ENCODE results near the gene SLCO4A1. TPM values are rescaled to one million over a fixed set of nuclear protein-coding genes. Genes with fewer than 3 reads are reported as not detected.

The SLCO4A1 gene
- total and polyA plus RNA-seq, 9 of the 15 experiments (the other 6 are each of a cell fraction or from before 2014, with no cell fraction given) = 1.6 to 21.9 (median 12.8) TPM

DNA sequence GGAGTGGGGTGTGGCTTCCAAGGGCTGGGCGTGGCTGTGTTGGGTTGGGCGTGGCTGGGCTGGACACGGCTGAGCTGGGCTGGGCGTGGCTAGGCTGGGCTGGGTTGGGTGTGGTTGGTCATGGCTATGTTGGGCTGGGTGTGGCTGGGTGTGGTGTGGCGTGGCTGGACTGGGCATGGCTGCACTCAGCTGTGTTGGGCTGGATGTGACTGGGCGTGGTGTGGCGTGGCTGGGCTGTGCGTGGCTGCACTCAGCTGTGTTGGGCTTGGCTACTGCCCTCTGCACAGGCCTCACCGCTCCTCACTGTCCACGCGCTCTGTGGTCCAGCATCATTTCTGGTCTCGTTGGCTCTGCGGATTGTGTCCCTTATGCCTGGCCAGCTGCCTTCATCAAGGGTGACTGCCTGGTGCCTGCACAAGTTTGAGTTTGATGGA lies 43.5 kb upstream of the SLCO4A1 start (continued):
- TF ChIP-seq NR1H2 (CRISPR knock-in tag; IDR thresholded peaks at IDR 0.05) = no peak; the same call in 1 of the 2 replicates
- TF ChIP-seq, protein P1, sequence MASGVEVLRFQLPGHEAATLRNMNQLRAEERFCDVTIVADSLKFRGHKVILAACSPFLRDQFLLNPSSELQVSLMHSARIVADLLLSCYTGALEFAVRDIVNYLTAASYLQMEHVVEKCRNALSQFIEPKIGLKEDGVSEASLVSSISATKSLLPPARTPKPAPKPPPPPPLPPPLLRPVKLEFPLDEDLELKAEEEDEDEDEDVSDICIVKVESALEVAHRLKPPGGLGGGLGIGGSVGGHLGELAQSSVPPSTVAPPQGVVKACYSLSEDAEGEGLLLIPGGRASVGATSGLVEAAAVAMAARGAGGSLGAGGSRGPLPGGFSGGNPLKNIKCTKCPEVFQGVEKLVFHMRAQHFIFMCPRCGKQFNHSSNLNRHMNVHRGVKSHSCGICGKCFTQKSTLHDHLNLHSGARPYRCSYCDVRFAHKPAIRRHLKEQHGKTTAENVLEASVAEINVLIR (CRISPR knock-in tag; IDR thresholded peaks at IDR 0.05) = no peak
- no peak for TF ChIP-seq RBM17 (IDR thresholded peaks at IDR 0.05; ENCODE audit: borderline replicate concordance, low read depth, low read length)
- TF ChIP-seq, protein P2, sequence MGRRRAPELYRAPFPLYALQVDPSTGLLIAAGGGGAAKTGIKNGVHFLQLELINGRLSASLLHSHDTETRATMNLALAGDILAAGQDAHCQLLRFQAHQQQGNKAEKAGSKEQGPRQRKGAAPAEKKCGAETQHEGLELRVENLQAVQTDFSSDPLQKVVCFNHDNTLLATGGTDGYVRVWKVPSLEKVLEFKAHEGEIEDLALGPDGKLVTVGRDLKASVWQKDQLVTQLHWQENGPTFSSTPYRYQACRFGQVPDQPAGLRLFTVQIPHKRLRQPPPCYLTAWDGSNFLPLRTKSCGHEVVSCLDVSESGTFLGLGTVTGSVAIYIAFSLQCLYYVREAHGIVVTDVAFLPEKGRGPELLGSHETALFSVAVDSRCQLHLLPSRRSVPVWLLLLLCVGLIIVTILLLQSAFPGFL (CRISPR knock-in tag; IDR thresholded peaks at IDR 0.05) = no peak
- TF ChIP-seq GATAD2A (IDR thresholded peaks at IDR 0.05) = no peak
- TF ChIP-seq, protein P3, sequence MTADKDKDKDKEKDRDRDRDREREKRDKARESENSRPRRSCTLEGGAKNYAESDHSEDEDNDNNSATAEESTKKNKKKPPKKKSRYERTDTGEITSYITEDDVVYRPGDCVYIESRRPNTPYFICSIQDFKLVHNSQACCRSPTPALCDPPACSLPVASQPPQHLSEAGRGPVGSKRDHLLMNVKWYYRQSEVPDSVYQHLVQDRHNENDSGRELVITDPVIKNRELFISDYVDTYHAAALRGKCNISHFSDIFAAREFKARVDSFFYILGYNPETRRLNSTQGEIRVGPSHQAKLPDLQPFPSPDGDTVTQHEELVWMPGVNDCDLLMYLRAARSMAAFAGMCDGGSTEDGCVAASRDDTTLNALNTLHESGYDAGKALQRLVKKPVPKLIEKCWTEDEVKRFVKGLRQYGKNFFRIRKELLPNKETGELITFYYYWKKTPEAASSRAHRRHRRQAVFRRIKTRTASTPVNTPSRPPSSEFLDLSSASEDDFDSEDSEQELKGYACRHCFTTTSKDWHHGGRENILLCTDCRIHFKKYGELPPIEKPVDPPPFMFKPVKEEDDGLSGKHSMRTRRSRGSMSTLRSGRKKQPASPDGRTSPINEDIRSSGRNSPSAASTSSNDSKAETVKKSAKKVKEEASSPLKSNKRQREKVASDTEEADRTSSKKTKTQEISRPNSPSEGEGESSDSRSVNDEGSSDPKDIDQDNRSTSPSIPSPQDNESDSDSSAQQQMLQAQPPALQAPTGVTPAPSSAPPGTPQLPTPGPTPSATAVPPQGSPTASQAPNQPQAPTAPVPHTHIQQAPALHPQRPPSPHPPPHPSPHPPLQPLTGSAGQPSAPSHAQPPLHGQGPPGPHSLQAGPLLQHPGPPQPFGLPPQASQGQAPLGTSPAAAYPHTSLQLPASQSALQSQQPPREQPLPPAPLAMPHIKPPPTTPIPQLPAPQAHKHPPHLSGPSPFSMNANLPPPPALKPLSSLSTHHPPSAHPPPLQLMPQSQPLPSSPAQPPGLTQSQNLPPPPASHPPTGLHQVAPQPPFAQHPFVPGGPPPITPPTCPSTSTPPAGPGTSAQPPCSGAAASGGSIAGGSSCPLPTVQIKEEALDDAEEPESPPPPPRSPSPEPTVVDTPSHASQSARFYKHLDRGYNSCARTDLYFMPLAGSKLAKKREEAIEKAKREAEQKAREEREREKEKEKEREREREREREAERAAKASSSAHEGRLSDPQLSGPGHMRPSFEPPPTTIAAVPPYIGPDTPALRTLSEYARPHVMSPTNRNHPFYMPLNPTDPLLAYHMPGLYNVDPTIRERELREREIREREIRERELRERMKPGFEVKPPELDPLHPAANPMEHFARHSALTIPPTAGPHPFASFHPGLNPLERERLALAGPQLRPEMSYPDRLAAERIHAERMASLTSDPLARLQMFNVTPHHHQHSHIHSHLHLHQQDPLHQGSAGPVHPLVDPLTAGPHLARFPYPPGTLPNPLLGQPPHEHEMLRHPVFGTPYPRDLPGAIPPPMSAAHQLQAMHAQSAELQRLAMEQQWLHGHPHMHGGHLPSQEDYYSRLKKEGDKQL (CRISPR knock-in tag; IDR thresholded peaks at IDR 0.05; ENCODE audit: borderline replicate concordance) = no peak
- TF ChIP-seq ZFP36 (IDR thresholded peaks at IDR 0.05; ENCODE audit: low read depth, low read length, partially characterized antibody) = no peak
- TF ChIP-seq ZNF507 (tag; conservative IDR thresholded peaks at IDR 0.05) = no peak
- TF ChIP-seq RFX1 (IDR thresholded peaks at IDR 0.05) = no peak
- TF ChIP-seq TAF9B (IDR thresholded peaks at IDR 0.05; ENCODE audit: partially characterized antibody) = peak; percentile 88
- TF ChIP-seq PYGO2 (tag; IDR thresholded peaks at IDR 0.05) = no peak
- no peak for TF ChIP-seq RHOXF2B (CRISPR knock-in tag; conservative IDR thresholded peaks at IDR 0.05)
- no peak for TF ChIP-seq ZNF23 (CRISPR knock-in tag; IDR thresholded peaks at IDR 0.05)
- TF ChIP-seq RAD21 (CRISPR knock-in tag; conservative IDR thresholded peaks at IDR 0.05 in 1 of 2, IDR thresholded peaks at IDR 0.05 in 1 of 2) = no peak
- no peak for TF ChIP-seq PHB2 (IDR thresholded peaks at IDR 0.05; ENCODE audit: low read depth)
- no peak for TF ChIP-seq POLR2AphosphoS5 (IDR thresholded peaks at IDR 0.05; ENCODE audit: control insufficient read depth, insufficient read depth, low read depth, low read length)
- no peak for TF ChIP-seq GTF2E2 (tag; IDR thresholded peaks at IDR 0.05)
- TF ChIP-seq ZNF76 (CRISPR knock-in tag; IDR thresholded peaks at IDR 0.05; ENCODE audit: borderline replicate concordance) = no peak
- no peak for TF ChIP-seq KDM5B (IDR thresholded peaks at IDR 0.05; ENCODE audit: insufficient replicate concordance, low read depth, low read length)
- no peak for TF ChIP-seq BCOR (IDR thresholded peaks at IDR 0.05)
- TF ChIP-seq DMBX1 (CRISPR knock-in tag; IDR thresholded peaks at IDR 0.05; ENCODE audit: borderline replicate concordance) = no peak
- TF ChIP-seq FOXP1 (CRISPR knock-in tag; IDR thresholded peaks at IDR 0.05) = no peak
- no peak for TF ChIP-seq ZNF699 (CRISPR knock-in tag; IDR thresholded peaks at IDR 0.05; ENCODE audit: insufficient replicate concordance)

Data from K562 (cell line).